AG04450 (cell line): ENCODE data around the gene PDE1C. TPM values are rescaled to one million over a fixed set of nuclear protein-coding genes. Genes with fewer than 3 reads are reported as not detected.

Experiments used
- CTCF ChIA-PET: fragments of 300-600, 350-600 bp; formaldehyde crosslinking; extraction: SDS; loops from one replicate; lab custom pipeline; 2022; ENCODE audit warnings: antibody characterized with exemption, inconsistent platforms; lab: Charles Lee
- POLR2A ChIA-PET: fragments of 350-600 bp; formaldehyde crosslinking; extraction: SDS; loops from one replicate; lab custom pipeline; 2021; ENCODE audit warnings: antibody characterized with exemption, inconsistent platforms; lab: Yijun Ruan, JAX
- DNase-seq: peaks from one replicate; pipeline ENCODE4 v3.0.0-alpha.2; 2011; ENCODE audit warnings: low read depth, low spot score
- H3K27ac ChIP-seq: one replicate; pipeline ENCODE4 v1.5.1; 2012; ENCODE audit warnings: low read depth, low read length, control low read depth
- H3K27me3 ChIP-seq: one replicate; pipeline ENCODE4 v1.6.0; 2012; ENCODE audit warnings: low read length; ENCODE audit not compliant: control insufficient read depth, insufficient read depth
- H3K4me3 ChIP-seq: 2 replicates; pipeline ENCODE4 v1.5.1; 2011; ENCODE audit warnings: mild to moderate bottlenecking, low read depth, low read length, control low read depth
- H3K9me3 ChIP-seq: 2 replicates; pipeline ENCODE4 v1.5.1; 2012; ENCODE audit warnings: low read length; ENCODE audit not compliant: control insufficient read depth, insufficient read depth
- polyA plus RNA-seq: library from polyadenylated mRNA; depleted of rRNA; stranded (reverse); fragments of >200 nt; gene quantifications from 2 replicates; pipeline ENCODE4 v1.2.3, GENCODE V29; 2011
- TF ChIP-seq, protein P1 (sequence below): IDR thresholded peaks from 2 replicates; pipeline ENCODE4 v1.5.1; 2011; ENCODE audit warnings: low read depth, low read length, control low read depth, inconsistent platforms

The PDE1C gene
- polyA plus RNA-seq, 1 experiment, result 3.8 TPM

GRCh38 chr7:31720366-31720765 lies 349.8 kb downstream of the PDE1C start:
- no peak overlapping the region for H3K4me3 ChIP-seq
- H3K9me3 ChIP-seq, result peaks cover 2% of the 10 kb centered on the region; the same call in 1 of the 2 replicates
- no peak overlapping the region for H3K27ac ChIP-seq
- H3K27me3 ChIP-seq, result no peaks in the 10 kb centered on the region
- TF ChIP-seq, protein P1, sequence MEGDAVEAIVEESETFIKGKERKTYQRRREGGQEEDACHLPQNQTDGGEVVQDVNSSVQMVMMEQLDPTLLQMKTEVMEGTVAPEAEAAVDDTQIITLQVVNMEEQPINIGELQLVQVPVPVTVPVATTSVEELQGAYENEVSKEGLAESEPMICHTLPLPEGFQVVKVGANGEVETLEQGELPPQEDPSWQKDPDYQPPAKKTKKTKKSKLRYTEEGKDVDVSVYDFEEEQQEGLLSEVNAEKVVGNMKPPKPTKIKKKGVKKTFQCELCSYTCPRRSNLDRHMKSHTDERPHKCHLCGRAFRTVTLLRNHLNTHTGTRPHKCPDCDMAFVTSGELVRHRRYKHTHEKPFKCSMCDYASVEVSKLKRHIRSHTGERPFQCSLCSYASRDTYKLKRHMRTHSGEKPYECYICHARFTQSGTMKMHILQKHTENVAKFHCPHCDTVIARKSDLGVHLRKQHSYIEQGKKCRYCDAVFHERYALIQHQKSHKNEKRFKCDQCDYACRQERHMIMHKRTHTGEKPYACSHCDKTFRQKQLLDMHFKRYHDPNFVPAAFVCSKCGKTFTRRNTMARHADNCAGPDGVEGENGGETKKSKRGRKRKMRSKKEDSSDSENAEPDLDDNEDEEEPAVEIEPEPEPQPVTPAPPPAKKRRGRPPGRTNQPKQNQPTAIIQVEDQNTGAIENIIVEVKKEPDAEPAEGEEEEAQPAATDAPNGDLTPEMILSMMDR, result no peak
- ChIA-PET CTCF (no interaction called here), POLR2A (no interaction called here)
- DNase-seq, result no peak

GRCh38 chr7:31716355-31716754 lies 353.9 kb downstream of the PDE1C start:
- no peak for DNase-seq
- no peaks in the 10 kb centered on the region; the same call in 1 of the 2 replicates for H3K9me3 ChIP-seq
- TF ChIP-seq, protein P1, result no peak
- no peaks in the 10 kb centered on the region for H3K27me3 ChIP-seq
- no peak overlapping the region for H3K4me3 ChIP-seq
- ChIA-PET CTCF (no interaction called here), POLR2A (no interaction called here)
- no peak overlapping the region for H3K27ac ChIP-seq

- no peak for DNase-seq
- ChIA-PET CTCF (no interaction called here), POLR2A (no interaction called here)
- TF ChIP-seq, protein P1, result no peak
- H3K27me3 ChIP-seq, result no peaks in the 10 kb centered on the region
- H3K27ac ChIP-seq, result no peak overlapping the region
- no peak overlapping the region for H3K4me3 ChIP-seq
- no peaks in the 10 kb centered on the region for H3K9me3 ChIP-seq
These were observed 360.0 kb downstream of the PDE1C start for GRCh38 chr7:31710171-31710570.

- ChIA-PET POLR2A (no interaction called here), CTCF (no interaction called here)
- no peak overlapping the region for H3K27ac ChIP-seq
- H3K27me3 ChIP-seq, result no peaks in the 10 kb centered on the region
- TF ChIP-seq, protein P1, result no peak
- H3K9me3 ChIP-seq, result no peaks in the 10 kb centered on the region; the same call in 1 of the 2 replicates
- DNase-seq, result no peak
- H3K4me3 ChIP-seq, result no peak overlapping the region
These were observed 363.1 kb downstream of the PDE1C start for GRCh38 chr7:31707089-31707488.

- no peak overlapping the region for H3K27ac ChIP-seq
- H3K4me3 ChIP-seq, result no peak overlapping the region
- CTCF ChIA-PET, result no interaction called here
- no peaks in the 10 kb centered on the region; the same call in 1 of the 2 replicates for H3K9me3 ChIP-seq
- POLR2A ChIA-PET, result no interaction called here
- TF ChIP-seq, protein P1, result no peak
- DNase-seq, result no peak
- H3K27me3 ChIP-seq, result no peaks in the 10 kb centered on the region
These were observed 364.8 kb downstream of the PDE1C start for GRCh38 chr7:31705377-31705776.
